ENCODE results near the gene ENKD1. TPM values are rescaled to one million over a fixed set of nuclear protein-coding genes. Genes with fewer than 3 reads are reported as not detected.

The ENKD1 gene
- total RNA-seq, 4 donors from 2014 or later: 7.7 to 17.8 (median 13.7) TPM

DNA sequence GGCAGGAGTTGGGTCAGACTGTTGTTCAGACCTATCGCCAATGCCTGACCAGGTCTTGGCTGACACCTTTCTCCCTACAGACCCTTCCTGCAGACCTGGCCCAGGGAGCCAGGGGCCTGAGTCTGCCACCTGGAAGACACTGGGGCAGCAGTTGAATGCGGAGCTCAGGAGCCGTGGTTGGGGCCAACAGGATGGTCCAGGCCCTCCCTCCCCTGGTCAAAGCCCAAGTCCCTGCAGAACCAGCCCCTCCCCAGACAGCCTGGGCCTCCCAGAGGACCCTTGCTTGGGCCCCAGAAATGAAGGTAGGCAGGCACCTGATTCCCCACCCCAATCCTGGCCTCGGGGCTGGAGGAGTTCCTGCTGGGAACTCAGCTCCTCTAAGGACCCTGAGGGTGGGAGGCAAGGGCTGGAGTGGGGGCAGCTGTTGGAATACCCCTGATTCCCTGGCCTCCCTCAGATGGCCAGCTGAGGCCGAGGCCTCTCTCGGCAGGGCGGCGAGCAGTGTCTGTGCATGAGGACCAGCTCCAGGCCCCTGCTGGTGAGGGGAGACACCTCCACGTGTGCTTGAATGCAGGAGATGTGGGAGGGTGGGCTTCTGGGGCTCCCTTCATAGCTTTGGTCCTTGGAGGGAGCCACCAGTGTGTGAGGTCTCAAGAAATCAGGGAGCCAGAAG is 10.1 kb downstream of the ENKD1 start:
- TF ChIP-seq CTCF (IDR thresholded peaks at IDR 0.05): no peak
- no peak for ATAC-seq (ENCODE audit: low FRiP score)
- no peak for DNase-seq (ENCODE audit: low spot score)

DNA sequence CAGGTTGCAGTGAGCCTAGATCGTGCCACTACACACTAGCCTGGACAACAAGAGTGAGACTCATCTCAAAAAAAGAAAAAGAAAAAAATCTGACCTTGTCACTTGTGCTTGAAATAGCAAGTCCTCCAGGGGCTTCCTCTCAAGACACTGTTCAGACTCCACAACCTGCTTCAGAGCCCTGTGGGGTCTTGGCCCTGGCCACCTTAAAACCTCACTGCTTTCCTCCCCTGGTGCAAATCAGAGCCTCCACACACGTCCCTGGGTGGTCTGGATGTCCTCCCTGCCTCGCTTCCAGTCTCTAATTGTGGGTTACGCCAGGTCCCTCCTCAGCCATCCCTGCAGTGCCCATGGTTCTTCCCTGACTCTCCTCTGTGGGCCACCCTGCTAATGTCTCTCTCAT is 11.2 kb downstream of the ENKD1 start:
- ATAC-seq (ENCODE audit: low FRiP score): no peak
- no peak for TF ChIP-seq CTCF (IDR thresholded peaks at IDR 0.05)
- no peak for DNase-seq (ENCODE audit: low spot score)

GRCh38 chr16:67654403-67654911 is 12.1 kb downstream of the ENKD1 start:
- TF ChIP-seq CTCF (IDR thresholded peaks at IDR 0.05): no peak

DNA sequence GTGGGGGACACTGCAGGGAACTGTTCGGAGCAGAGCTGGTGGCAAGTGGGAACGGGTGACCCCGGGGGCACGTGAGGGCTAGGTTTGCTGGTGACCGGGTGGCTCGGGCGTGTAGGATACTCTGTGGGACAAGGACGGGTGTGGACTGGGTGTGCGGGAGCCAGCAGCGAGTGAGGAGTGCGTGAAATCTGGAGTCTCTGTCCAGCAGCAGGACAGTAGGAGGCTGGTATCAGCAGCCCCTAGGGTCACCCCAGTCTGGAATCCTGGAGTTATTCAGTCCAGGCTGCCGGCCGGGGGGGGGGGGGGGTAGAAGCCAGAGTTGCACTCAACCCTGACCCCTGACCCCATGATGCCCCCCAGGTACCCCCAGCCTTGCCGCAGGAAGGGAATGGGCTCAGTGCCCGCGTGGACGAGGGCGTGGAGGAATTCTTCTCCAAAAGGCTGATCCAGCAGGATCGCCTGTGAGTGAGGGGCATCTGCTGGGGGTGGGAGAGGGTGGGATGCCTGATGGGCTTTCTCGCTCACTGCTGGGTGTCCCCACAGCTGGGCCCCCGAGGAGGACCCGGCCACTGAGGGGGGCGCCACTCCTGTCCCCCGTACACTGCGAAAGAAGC is 12.7 kb downstream of the ENKD1 start:
- TF ChIP-seq CTCF (IDR thresholded peaks at IDR 0.05): no peak
- DNase-seq (ENCODE audit: low spot score): no peak
- ATAC-seq (ENCODE audit: low FRiP score): no peak

More at GRCh38 chr16:67654403-67654911, 12.1 kb downstream of the ENKD1 start:
- DNase-seq (ENCODE audit: low spot score): no peak
- ATAC-seq (ENCODE audit: low FRiP score): no peak

GRCh38 chr16:67653128-67653788 is 13.3 kb downstream of the ENKD1 start:
- TF ChIP-seq CTCF (IDR thresholded peaks at IDR 0.05): no peak
- DNase-seq (ENCODE audit: low spot score) (no peak), ATAC-seq (ENCODE audit: low FRiP score) (no peak)

- no peak for ATAC-seq (ENCODE audit: low FRiP score)
- no peak for TF ChIP-seq CTCF (IDR thresholded peaks at IDR 0.05)
- no peak for DNase-seq (ENCODE audit: low spot score)
Observed at GRCh38 chr16:67652578-67653127, 13.9 kb downstream of the ENKD1 start.
